Neural progenitor cell (in vitro differentiated cells): ENCODE measurements around the gene TRAF6. TPM values are rescaled to one million over a fixed set of nuclear protein-coding genes. Genes with fewer than 3 reads are reported as not detected.

Experiments
- DNase-seq: peaks from one replicate; pipeline ENCODE4 v3.0.0-alpha.2; 2016; ENCODE audit warnings: low spot score
- H2AFZ ChIP-seq: fragments of 200-600 bp; sonication (generic); replicated peaks from 2 replicates; pipeline ENCODE4 v1.6.1; 2016; ENCODE audit warnings: antibody characterized with exemption
- H3F3A ChIP-seq: fragments of 200-600 bp; sonication (generic); 2 replicates; pipeline ENCODE4 v1.6.1; 2016; ENCODE audit warnings: antibody characterized with exemption, low read depth
- H3K27ac ChIP-seq: fragments of 200-600 bp; sonication (generic); 2 replicates; pipeline ENCODE4 v1.5.1; 2016; ENCODE audit warnings: mild to moderate bottlenecking
- H3K27me3 ChIP-seq: fragments of 200-600 bp; sonication (generic); 2 replicates; pipeline ENCODE4 v1.6.1; 2016; ENCODE audit warnings: mild to moderate bottlenecking, moderate library complexity
- H3K36me3 ChIP-seq: fragments of 200-600 bp; sonication (generic); 2 replicates; pipeline ENCODE4 v1.5.1; 2016
- H3K4me1 ChIP-seq: fragments of 200-600 bp; sonication (generic); 2 replicates; pipeline ENCODE4 v1.6.1; 2016; ENCODE audit warnings: mixed run types
- H3K4me2 ChIP-seq: fragments of 200-600 bp; sonication (generic); 2 replicates; pipeline ENCODE4 v1.6.1; 2016
- H3K4me3 ChIP-seq: fragments of 200-600 bp; sonication (generic); 2 replicates; pipeline ENCODE4 v1.5.1; 2016
- H3K79me2 ChIP-seq: fragments of 200-600 bp; sonication (generic); 2 replicates; pipeline ENCODE4 v1.6.1; 2016; ENCODE audit warnings: low read depth
- H3K9ac ChIP-seq: fragments of 200-600 bp; sonication (generic); 2 replicates; pipeline ENCODE4 v1.6.1; 2016
- H3K9me3 ChIP-seq: fragments of 200-600 bp; sonication (generic); 2 replicates; pipeline ENCODE4 v1.5.1; 2016; ENCODE audit warnings: low read depth
- H4K20me1 ChIP-seq: fragments of 200-600 bp; sonication (generic); 2 replicates; pipeline ENCODE4 v1.6.1; 2016; ENCODE audit warnings: low read depth
- H3K27ac Mint-ChIP-seq: 3 replicates; pipeline ENCODE4 v1.8.0; 2021; ENCODE audit warnings: mixed read lengths
- H3K27me3 Mint-ChIP-seq: 2 replicates; pipeline ENCODE4 v1.8.0; 2022; ENCODE audit warnings: low read depth, mild to moderate bottlenecking, inconsistent platforms, moderate library complexity, mixed read lengths; ENCODE audit not compliant: insufficient read depth
- H3K36me3 Mint-ChIP-seq: 3 replicates; pipeline ENCODE4 v1.8.0; 2021; ENCODE audit warnings: mixed read lengths
- H3K4me1 Mint-ChIP-seq: 3 replicates; pipeline ENCODE4 v1.8.0; 2021; ENCODE audit warnings: mixed read lengths
- H3K4me3 Mint-ChIP-seq: 3 replicates; pipeline ENCODE4 v1.8.0; 2021; ENCODE audit warnings: mild to moderate bottlenecking, moderate library complexity, mixed read lengths
- H3K9me3 Mint-ChIP-seq: 3 replicates; pipeline ENCODE4 v1.8.0; 2020; ENCODE audit warnings: mixed read lengths
- EZH2 ChIP-seq: fragments of 200-600 bp; sonication (generic); IDR thresholded peaks from 2 replicates; pipeline ENCODE4 v1.6.1; 2017; ENCODE audit warnings: antibody characterized with exemption, mild to moderate bottlenecking, moderate library complexity
- EZH2phosphoT487 ChIP-seq: fragments of 200-600 bp; sonication (generic); IDR thresholded peaks from 2 replicates; pipeline ENCODE4 v1.6.1; 2017; ENCODE audit warnings: antibody characterized with exemption
- total RNA-seq: library from RNA; depleted of rRNA; stranded (reverse); fragments of >200 nt; gene quantifications from 2 replicates; pipeline ENCODE4 v1.2.3, GENCODE V29; 2015; ENCODE audit warnings: low replicate concordance
- TF ChIP-seq, protein P1 (sequence below): fragments of 200-600 bp; sonication (generic); IDR thresholded peaks from 2 replicates; pipeline ENCODE4 v1.5.1; 2017; ENCODE audit warnings: antibody characterized with exemption, mild to moderate bottlenecking

TRAF6 gene
- total RNA-seq, 1 donor from 2014 or later, result 11.5 TPM

DNA sequence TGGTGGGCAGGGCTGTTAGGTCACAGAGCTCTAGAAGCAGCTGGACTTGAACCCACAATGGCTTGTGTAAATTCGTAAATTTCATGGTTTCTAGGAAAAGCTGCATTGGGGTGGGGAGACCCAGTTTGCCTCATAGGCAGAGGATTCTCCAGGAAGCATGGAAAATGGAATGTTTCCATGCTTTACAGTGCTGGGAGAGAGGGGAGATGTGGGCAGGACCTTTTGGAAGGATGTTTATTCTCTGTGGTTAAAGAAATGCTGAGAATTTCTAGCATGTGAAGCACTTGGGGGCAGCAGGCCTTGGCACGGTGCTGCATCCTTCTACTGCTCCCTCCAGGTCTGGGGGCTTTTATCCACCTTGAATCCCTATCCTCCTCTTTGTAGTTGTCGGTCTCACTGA lies 46.3 kb downstream of the TRAF6 start:
- peaks cover 8% of the 10 kb centered on the region for H3K27me3 Mint-ChIP-seq
- Histone ChIP-seq H3K9me3 (no peaks in the 10 kb centered on the region), H3K9ac (no peak overlapping the region), H3F3A (peaks cover 5% of the 10 kb centered on the region), H3K79me2 (no peaks in the 10 kb centered on the region), H3K4me1 (peaks cover 25% of the 10 kb centered on the region), H3K4me3 (no peak overlapping the region), H3K4me2 (no peak overlapping the region), H3K27ac (no peak overlapping the region), H3K36me3 (no peaks in the 10 kb centered on the region), H3K27me3 (no peaks in the 10 kb centered on the region), H2AFZ (no peak overlapping the region), H4K20me1 (no peaks in the 10 kb centered on the region)
- DNase-seq, result no peak
- no peak overlapping the region for H3K27ac Mint-ChIP-seq
- TF ChIP-seq, protein P1, sequence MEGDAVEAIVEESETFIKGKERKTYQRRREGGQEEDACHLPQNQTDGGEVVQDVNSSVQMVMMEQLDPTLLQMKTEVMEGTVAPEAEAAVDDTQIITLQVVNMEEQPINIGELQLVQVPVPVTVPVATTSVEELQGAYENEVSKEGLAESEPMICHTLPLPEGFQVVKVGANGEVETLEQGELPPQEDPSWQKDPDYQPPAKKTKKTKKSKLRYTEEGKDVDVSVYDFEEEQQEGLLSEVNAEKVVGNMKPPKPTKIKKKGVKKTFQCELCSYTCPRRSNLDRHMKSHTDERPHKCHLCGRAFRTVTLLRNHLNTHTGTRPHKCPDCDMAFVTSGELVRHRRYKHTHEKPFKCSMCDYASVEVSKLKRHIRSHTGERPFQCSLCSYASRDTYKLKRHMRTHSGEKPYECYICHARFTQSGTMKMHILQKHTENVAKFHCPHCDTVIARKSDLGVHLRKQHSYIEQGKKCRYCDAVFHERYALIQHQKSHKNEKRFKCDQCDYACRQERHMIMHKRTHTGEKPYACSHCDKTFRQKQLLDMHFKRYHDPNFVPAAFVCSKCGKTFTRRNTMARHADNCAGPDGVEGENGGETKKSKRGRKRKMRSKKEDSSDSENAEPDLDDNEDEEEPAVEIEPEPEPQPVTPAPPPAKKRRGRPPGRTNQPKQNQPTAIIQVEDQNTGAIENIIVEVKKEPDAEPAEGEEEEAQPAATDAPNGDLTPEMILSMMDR, result no peak
- TF ChIP-seq EZH2phosphoT487, result no peak
- TF ChIP-seq EZH2, result no peak
- no peaks in the 10 kb centered on the region for H3K9me3 Mint-ChIP-seq
- no peak overlapping the region for H3K4me3 Mint-ChIP-seq
- H3K36me3 Mint-ChIP-seq, result peaks cover 36% of the 10 kb centered on the region
- peaks cover 17% of the 10 kb centered on the region for H3K4me1 Mint-ChIP-seq

DNA sequence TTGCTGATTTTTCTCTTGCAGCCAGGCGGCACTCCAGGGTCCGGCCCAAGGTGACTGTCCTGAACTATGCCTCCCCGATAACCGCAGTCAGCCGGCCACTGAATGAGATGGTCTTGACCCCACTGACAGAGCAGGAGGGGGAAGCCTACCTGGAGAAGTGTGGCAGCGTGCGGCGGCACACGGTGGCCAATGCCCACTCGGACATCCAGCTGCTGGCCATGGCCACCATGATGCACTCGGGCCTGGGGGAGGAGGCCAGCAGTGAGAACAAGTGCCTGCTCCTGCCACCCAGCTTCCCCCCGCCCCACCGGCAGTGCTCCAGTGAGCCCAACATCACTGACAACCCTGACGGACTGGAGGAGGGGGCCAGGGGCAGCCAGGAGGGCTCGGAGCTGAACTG lies 47.8 kb downstream of the TRAF6 start:
- peaks cover 5% of the 10 kb centered on the region for H3K27me3 Mint-ChIP-seq
- no peak overlapping the region for H3K4me3 Mint-ChIP-seq
- Histone ChIP-seq H3K36me3 (no peaks in the 10 kb centered on the region), H3K9me3 (no peaks in the 10 kb centered on the region), H3F3A (no peaks in the 10 kb centered on the region), H3K9ac (no peak overlapping the region), H3K27ac (no peak overlapping the region), H2AFZ (no peak overlapping the region), H4K20me1 (no peaks in the 10 kb centered on the region), H3K4me2 (no peak overlapping the region), H3K27me3 (no peaks in the 10 kb centered on the region), H3K4me3 (no peak overlapping the region), H3K79me2 (no peaks in the 10 kb centered on the region), H3K4me1 (peaks cover 16% of the 10 kb centered on the region)
- TF ChIP-seq EZH2, result no peak
- TF ChIP-seq, protein P1, result no peak
- TF ChIP-seq EZH2phosphoT487, result no peak
- no peak overlapping the region for H3K27ac Mint-ChIP-seq
- peaks cover 41% of the 10 kb centered on the region for H3K36me3 Mint-ChIP-seq
- H3K4me1 Mint-ChIP-seq, result peaks cover 15% of the 10 kb centered on the region
- DNase-seq, result no peak
- no peaks in the 10 kb centered on the region for H3K9me3 Mint-ChIP-seq

DNA sequence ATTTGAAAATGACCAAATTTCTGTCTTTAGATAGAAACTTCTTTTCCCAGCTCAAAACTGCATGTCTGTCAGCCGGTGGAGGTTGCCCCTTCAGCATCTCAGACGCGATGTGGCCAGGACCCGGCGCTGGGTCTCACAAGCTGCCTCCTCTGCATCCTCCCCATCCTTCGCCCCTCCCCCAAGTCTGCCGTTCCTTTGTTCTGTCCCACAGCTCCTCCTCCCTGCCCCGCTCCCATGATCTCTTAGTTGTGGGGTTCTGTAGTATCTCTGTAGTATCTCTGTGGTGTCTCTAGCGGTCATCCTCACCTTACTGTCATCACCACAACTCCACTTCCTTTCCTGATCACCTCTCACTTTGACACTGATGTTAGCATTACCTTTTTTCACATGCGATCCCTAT lies 49.9 kb downstream of the TRAF6 start:
- peaks cover 29% of the 10 kb centered on the region for H3K36me3 Mint-ChIP-seq
- no peaks in the 10 kb centered on the region for H4K20me1 ChIP-seq
- no peak overlapping the region for H2AFZ ChIP-seq
- no peak overlapping the region for H3K4me3 ChIP-seq
- DNase-seq, result peak; percentile 42
- TF ChIP-seq EZH2phosphoT487 (no peak), EZH2 (no peak)
- TF ChIP-seq, protein P1, result no peak
- H3K27ac Mint-ChIP-seq, result no peak overlapping the region
- no peaks in the 10 kb centered on the region for H3K79me2 ChIP-seq
- no peak overlapping the region for H3K27ac ChIP-seq
- H3K27me3 ChIP-seq, result no peaks in the 10 kb centered on the region
- H3K4me1 Mint-ChIP-seq, result peaks cover 28% of the 10 kb centered on the region
- H3K9me3 Mint-ChIP-seq, result no peaks in the 10 kb centered on the region
- H3K9me3 ChIP-seq, result no peaks in the 10 kb centered on the region
- H3K4me2 ChIP-seq, result no peak overlapping the region
- H3K36me3 ChIP-seq, result no peaks in the 10 kb centered on the region
- H3K4me1 ChIP-seq, result peaks cover 30% of the 10 kb centered on the region
- H3K4me3 Mint-ChIP-seq, result no peak overlapping the region
- H3F3A ChIP-seq, result peaks cover 15% of the 10 kb centered on the region
- peaks cover 7% of the 10 kb centered on the region for H3K27me3 Mint-ChIP-seq
- no peak overlapping the region for H3K9ac ChIP-seq
